ENCODE data around the gene KRTAP21-2.

- TF ChIP-seq CTCF (IDR thresholded peaks at IDR 0.05) (no peak), POLR2A (IDR thresholded peaks at IDR 0.05) (no peak)
Observed at GRCh38 chr21:30740462-30740861, 6.6 kb downstream of the KRTAP21-2 start.

Data from heart left ventricle (tissue), 13 donors.